Parathyroid adenoma (tissue), 2 donors: ENCODE measurements around the gene ASPSCR1.

Source experiments
- H2AFZ ChIP-seq: fragments of 300-600 bp; sonication (generic); one replicate; pipeline ENCODE4 v1.7.0; 2017; ENCODE audit warnings: antibody characterized with exemption, mild to moderate bottlenecking
- H3K27ac ChIP-seq: fragments of 300-600 bp; sonication (generic); one replicate; pipeline ENCODE4 v1.7.0; 2017
- H3K27me3 ChIP-seq: fragments of 300-600 bp; sonication (generic); one replicate; pipeline ENCODE4 v1.7.0; 2017; ENCODE audit warnings: low read length; ENCODE audit not compliant: control insufficient read depth, insufficient read depth
- H3K36me3 ChIP-seq: fragments of 300-600 bp; sonication (generic); one replicate; pipeline ENCODE4 v1.7.0; 2017; ENCODE audit warnings: low read length; ENCODE audit not compliant: control insufficient read depth, insufficient read depth
- H3K4me1 ChIP-seq: fragments of 300-600 bp; sonication (generic); one replicate; pipeline ENCODE4 v1.7.0; 2017; ENCODE audit warnings: control low read depth
- H3K4me2 ChIP-seq: fragments of 300-600 bp; sonication (generic); one replicate; pipeline ENCODE4 v1.7.0; 2017; ENCODE audit warnings: low read length
- H3K4me3 ChIP-seq: fragments of 300-600 bp; sonication (generic); one replicate; pipeline ENCODE4 v1.7.0; 2017; ENCODE audit warnings: low read depth, low read length
- H3K79me2 ChIP-seq: fragments of 300-600 bp; sonication (generic); one replicate; pipeline ENCODE4 v1.7.0; 2017; ENCODE audit warnings: control low read depth
- H3K9ac ChIP-seq: fragments of 300-600 bp; sonication (generic); one replicate; pipeline ENCODE4 v1.7.0; 2017; ENCODE audit warnings: mild to moderate bottlenecking
- H3K9me3 ChIP-seq: fragments of 300-600 bp; sonication (generic); one replicate; pipeline ENCODE4 v1.7.0; 2017; ENCODE audit warnings: low read length; ENCODE audit not compliant: control insufficient read depth
- TF ChIP-seq, protein P1 (sequence below): fragments of 300-600 bp; sonication (generic); IDR thresholded peaks from one replicate; pipeline ENCODE4 v1.7.0; 2017; ENCODE audit warnings: antibody characterized with exemption, mild to moderate bottlenecking
- donor health status: primary hyperparathyroidism.

Gene ASPSCR1

DNA sequence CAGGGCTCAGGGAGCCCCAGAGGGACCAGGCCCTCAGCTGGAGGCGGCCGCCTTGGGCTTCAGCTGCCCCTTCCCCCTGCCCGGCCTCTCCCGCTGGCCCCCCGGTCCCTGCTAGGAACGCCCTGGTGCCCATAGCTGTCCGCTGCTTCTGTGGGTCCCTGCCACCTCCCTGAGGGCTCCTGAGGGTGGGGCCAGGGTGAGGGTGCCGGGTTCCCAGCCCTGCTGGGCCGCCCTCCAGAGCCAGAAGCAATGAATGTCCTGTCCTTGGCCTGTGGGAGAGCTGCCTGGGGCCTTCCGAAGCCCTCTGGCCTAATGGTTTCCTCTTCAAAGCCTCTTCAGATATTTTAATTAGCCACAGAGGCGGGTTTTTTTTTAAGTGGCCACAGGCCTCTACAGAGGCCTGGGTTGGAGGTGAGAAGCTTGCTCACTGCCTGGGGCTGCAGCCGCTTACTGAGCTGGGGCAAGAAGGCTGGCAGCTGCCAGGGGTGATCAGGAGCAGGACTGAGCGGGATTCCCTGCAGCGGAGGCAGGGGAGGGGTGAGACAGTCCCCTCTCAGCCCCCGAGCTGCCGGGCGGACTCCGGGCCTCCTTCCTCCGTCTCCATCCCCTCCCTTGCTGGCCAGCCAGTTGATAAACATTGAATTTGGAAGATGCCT, 35.3 kb downstream of the ASPSCR1 start:
- Histone ChIP-seq H3K9me3 (no peaks in the 10 kb centered on the region), H3K36me3 (no peaks in the 10 kb centered on the region), H2AFZ (no peak overlapping the region), H3K27ac (no peak overlapping the region), H3K27me3 (no peaks in the 10 kb centered on the region), H3K79me2 (no peaks in the 10 kb centered on the region), H3K9ac (no peak overlapping the region), H3K4me2 (no peak overlapping the region), H3K4me3 (no peak overlapping the region), H3K4me1 (no peaks in the 10 kb centered on the region)
- TF ChIP-seq, protein P1, sequence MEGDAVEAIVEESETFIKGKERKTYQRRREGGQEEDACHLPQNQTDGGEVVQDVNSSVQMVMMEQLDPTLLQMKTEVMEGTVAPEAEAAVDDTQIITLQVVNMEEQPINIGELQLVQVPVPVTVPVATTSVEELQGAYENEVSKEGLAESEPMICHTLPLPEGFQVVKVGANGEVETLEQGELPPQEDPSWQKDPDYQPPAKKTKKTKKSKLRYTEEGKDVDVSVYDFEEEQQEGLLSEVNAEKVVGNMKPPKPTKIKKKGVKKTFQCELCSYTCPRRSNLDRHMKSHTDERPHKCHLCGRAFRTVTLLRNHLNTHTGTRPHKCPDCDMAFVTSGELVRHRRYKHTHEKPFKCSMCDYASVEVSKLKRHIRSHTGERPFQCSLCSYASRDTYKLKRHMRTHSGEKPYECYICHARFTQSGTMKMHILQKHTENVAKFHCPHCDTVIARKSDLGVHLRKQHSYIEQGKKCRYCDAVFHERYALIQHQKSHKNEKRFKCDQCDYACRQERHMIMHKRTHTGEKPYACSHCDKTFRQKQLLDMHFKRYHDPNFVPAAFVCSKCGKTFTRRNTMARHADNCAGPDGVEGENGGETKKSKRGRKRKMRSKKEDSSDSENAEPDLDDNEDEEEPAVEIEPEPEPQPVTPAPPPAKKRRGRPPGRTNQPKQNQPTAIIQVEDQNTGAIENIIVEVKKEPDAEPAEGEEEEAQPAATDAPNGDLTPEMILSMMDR, result no peak

DNA sequence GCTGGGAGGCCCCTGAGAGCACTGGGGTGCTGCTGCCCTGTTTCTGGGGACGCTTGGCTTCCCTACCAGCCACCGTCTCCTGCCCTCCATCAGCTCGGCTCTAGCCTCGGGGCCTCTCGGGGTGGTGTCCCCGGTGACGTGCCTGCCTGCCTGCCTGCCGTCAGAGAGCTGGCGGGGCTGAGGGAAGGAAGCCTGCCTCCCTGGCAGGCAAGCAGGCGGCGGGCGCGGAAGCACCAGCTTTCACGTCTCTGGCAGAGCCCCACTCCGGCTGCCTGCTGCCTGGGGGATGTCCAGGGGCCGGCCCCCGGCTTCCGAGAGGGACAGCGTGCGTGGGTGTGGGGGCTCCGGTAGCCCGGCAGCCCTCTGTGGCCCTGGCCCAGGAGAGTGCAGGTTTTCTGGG, 35.9 kb downstream of the ASPSCR1 start:
- H2AFZ ChIP-seq, result no peak overlapping the region
- TF ChIP-seq, protein P1, result no peak
- H3K9ac ChIP-seq, result no peak overlapping the region
- H3K4me1 ChIP-seq, result no peaks in the 10 kb centered on the region
- H3K9me3 ChIP-seq, result no peaks in the 10 kb centered on the region
- H3K27ac ChIP-seq, result no peak overlapping the region
- H3K4me2 ChIP-seq, result no peak overlapping the region
- H3K79me2 ChIP-seq, result no peaks in the 10 kb centered on the region
- no peaks in the 10 kb centered on the region for H3K27me3 ChIP-seq
- H3K4me3 ChIP-seq, result no peak overlapping the region
- H3K36me3 ChIP-seq, result no peaks in the 10 kb centered on the region

- Histone ChIP-seq H3K4me2 (no peak overlapping the region), H3K9me3 (no peaks in the 10 kb centered on the region), H3K27ac (no peak overlapping the region), H3K9ac (no peak overlapping the region), H3K4me1 (no peaks in the 10 kb centered on the region), H3K27me3 (no peaks in the 10 kb centered on the region), H2AFZ (no peak overlapping the region), H3K36me3 (no peaks in the 10 kb centered on the region), H3K4me3 (no peak overlapping the region), H3K79me2 (no peaks in the 10 kb centered on the region)
- TF ChIP-seq, protein P1, result no peak
Observed at GRCh38 chr17:82013772-82014321, 36.4 kb downstream of the ASPSCR1 start.

DNA sequence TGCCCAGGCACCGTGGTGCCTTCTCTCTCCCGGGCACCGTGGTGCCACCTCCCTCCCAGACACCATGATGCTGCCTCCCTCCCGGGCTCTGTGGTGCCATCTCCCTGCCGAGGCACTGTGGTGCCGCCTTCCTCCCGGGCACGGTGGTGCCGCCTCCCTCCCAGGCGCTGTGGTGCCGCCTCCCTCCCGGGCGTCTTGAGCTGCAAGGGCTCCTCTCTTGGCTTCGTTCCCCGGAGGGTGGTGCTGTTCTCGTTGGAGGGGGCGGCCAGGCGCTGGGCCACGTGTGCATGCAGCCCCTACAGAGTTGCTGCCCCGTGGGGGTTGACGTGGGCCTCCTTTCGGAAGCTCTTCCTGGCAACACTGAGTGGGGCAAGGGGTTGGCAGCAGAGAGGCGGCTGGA, 37.0 kb downstream of the ASPSCR1 start:
- H3K79me2 ChIP-seq, result no peaks in the 10 kb centered on the region
- H3K27ac ChIP-seq, result no peak overlapping the region
- H2AFZ ChIP-seq, result no peak overlapping the region
- H3K4me1 ChIP-seq, result no peaks in the 10 kb centered on the region
- H3K36me3 ChIP-seq, result no peaks in the 10 kb centered on the region
- no peak overlapping the region for H3K4me3 ChIP-seq
- H3K27me3 ChIP-seq, result no peaks in the 10 kb centered on the region
- TF ChIP-seq, protein P1, result no peak
- no peaks in the 10 kb centered on the region for H3K9me3 ChIP-seq
- H3K9ac ChIP-seq, result no peak overlapping the region
- no peak overlapping the region for H3K4me2 ChIP-seq

DNA sequence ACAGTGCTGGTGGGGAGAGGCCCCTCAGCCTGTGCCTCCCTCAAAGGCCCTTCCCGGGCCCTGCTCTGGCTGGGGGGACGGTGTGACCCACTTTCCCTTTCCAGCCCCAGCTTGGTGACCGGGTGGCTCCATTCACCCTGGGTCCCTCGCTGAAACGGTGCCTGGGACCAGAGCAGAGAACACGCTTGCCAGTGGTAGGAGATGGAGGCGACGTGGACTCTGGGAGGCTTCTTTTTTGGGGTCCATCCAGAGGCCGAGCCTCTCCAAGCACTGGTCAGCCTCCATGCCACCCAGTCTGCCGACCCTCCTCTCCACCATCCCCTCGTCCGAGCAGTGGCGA, 37.5 kb downstream of the ASPSCR1 start:
- Histone ChIP-seq H3K4me3 (no peak overlapping the region), H3K4me1 (no peaks in the 10 kb centered on the region), H3K27me3 (no peaks in the 10 kb centered on the region), H3K27ac (no peak overlapping the region), H3K4me2 (no peak overlapping the region), H2AFZ (no peak overlapping the region), H3K79me2 (no peaks in the 10 kb centered on the region), H3K9ac (no peak overlapping the region), H3K36me3 (no peaks in the 10 kb centered on the region), H3K9me3 (no peaks in the 10 kb centered on the region)
- TF ChIP-seq, protein P1, result no peak
